ENCODE measurements around the gene EPHA7.

The EPHA7 gene

DNA sequence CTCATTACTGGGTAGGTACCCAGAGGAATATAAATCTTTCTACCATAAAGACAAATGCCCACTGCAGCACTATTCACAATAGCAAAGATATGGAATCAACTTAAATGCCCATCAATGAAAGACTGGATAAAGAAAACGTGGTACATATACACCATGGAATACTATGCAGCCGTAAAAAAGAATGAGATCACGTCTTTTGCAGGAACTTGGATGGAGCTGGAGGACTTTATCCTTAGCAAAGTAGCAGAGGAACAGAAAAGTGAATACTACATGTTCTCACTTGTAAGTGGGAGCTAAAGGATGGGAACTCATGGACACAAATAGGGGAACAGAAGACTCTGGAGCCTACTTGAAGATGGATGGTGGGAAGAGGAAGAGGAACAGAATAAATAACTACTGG, 119.7 kb downstream of the EPHA7 start:
- Histone ChIP-seq H3K4me2 (ENCODE audit: low read length) (no peak overlapping the region), H3K9me3 (ENCODE audit: insufficient read depth, low read length) (no peaks in the 10 kb centered on the region), H3K27ac (ENCODE audit: low read length) (no peak overlapping the region), H3K4me1 (ENCODE audit: low read length) (no peaks in the 10 kb centered on the region), H2AFZ (ENCODE audit: low read depth, low read length) (no peak overlapping the region), H3K4me3 (ENCODE audit: low read length) (no peak overlapping the region), H3K27me3 (ENCODE audit: low read depth, low read length) (no peaks in the 10 kb centered on the region), H3K79me2 (ENCODE audit: low read length) (no peaks in the 10 kb centered on the region), H3K9ac (ENCODE audit: low read length) (no peak overlapping the region), H4K20me1 (ENCODE audit: insufficient read depth, low read length) (no peaks in the 10 kb centered on the region), H3K36me3 (replicated peaks; ENCODE audit: low read depth, low read length) (no peaks in the 10 kb centered on the region)
- TF ChIP-seq, protein P1, sequence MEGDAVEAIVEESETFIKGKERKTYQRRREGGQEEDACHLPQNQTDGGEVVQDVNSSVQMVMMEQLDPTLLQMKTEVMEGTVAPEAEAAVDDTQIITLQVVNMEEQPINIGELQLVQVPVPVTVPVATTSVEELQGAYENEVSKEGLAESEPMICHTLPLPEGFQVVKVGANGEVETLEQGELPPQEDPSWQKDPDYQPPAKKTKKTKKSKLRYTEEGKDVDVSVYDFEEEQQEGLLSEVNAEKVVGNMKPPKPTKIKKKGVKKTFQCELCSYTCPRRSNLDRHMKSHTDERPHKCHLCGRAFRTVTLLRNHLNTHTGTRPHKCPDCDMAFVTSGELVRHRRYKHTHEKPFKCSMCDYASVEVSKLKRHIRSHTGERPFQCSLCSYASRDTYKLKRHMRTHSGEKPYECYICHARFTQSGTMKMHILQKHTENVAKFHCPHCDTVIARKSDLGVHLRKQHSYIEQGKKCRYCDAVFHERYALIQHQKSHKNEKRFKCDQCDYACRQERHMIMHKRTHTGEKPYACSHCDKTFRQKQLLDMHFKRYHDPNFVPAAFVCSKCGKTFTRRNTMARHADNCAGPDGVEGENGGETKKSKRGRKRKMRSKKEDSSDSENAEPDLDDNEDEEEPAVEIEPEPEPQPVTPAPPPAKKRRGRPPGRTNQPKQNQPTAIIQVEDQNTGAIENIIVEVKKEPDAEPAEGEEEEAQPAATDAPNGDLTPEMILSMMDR (IDR thresholded peaks at IDR 0.05; ENCODE audit: low read depth, low read length) = no peak
- TF ChIP-seq EZH2phosphoT487 (IDR thresholded peaks at IDR 0.05; ENCODE audit: low read depth) = no peak

DNA sequence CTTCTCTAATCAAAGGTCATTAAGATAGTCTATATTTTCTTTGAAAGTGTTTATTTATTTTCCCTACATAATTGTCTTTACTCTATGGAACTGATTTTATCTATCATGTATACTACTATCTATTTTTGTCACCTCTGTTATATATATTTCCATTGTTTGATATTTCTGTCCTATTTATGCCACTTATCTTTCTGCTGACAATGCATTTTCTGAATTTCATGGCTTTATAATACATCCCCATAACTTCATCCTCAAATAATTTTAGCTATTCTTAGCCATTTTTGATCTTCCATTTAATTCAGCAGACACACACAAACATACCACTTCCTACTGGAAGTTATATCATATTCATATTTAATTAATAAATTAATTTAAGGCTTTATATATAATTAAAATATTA, 123.7 kb downstream of the EPHA7 start:
- Histone ChIP-seq H2AFZ (ENCODE audit: low read depth, low read length) (no peak overlapping the region), H4K20me1 (ENCODE audit: insufficient read depth, low read length) (no peaks in the 10 kb centered on the region), H3K4me2 (ENCODE audit: low read length) (no peak overlapping the region), H3K36me3 (replicated peaks; ENCODE audit: low read depth, low read length) (no peaks in the 10 kb centered on the region), H3K4me1 (ENCODE audit: low read length) (no peaks in the 10 kb centered on the region), H3K9me3 (ENCODE audit: insufficient read depth, low read length) (no peaks in the 10 kb centered on the region), H3K4me3 (ENCODE audit: low read length) (no peak overlapping the region), H3K79me2 (ENCODE audit: low read length) (no peaks in the 10 kb centered on the region), H3K27me3 (ENCODE audit: low read depth, low read length) (no peaks in the 10 kb centered on the region), H3K9ac (ENCODE audit: low read length) (no peak overlapping the region), H3K27ac (ENCODE audit: low read length) (no peak overlapping the region)
- TF ChIP-seq EZH2phosphoT487 (IDR thresholded peaks at IDR 0.05; ENCODE audit: low read depth) = no peak
- TF ChIP-seq, protein P1 (IDR thresholded peaks at IDR 0.05; ENCODE audit: low read depth, low read length) = no peak

DNA sequence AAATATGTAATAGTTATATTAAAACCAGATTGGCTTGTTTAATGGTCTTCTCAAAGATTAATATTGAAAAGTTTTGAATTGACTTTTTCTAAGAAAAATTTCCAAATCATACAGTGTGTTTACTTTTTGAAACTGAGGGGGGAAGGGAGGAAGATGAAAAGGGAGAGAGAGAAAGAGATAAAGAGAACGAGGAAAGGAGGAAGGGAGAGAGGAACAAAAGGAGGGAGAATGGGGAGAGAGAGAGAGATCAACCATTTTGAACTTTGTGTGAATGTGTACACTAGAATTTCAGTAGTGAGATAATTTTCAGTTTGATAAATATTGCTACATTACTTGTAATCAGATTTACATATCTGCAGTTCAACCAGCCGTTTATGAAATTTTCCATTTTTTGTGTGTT, 124.5 kb downstream of the EPHA7 start:
- Histone ChIP-seq H3K4me1 (ENCODE audit: low read length) (no peaks in the 10 kb centered on the region), H3K79me2 (ENCODE audit: low read length) (no peaks in the 10 kb centered on the region), H4K20me1 (ENCODE audit: insufficient read depth, low read length) (no peaks in the 10 kb centered on the region), H3K4me3 (ENCODE audit: low read length) (no peak overlapping the region), H3K27me3 (ENCODE audit: low read depth, low read length) (no peaks in the 10 kb centered on the region), H3K9me3 (ENCODE audit: insufficient read depth, low read length) (no peaks in the 10 kb centered on the region), H3K9ac (ENCODE audit: low read length) (no peak overlapping the region), H2AFZ (ENCODE audit: low read depth, low read length) (no peak overlapping the region), H3K4me2 (ENCODE audit: low read length) (no peak overlapping the region), H3K36me3 (replicated peaks; ENCODE audit: low read depth, low read length) (no peaks in the 10 kb centered on the region), H3K27ac (ENCODE audit: low read length) (no peak overlapping the region)
- TF ChIP-seq, protein P1 (IDR thresholded peaks at IDR 0.05; ENCODE audit: low read depth, low read length) = no peak
- no peak for TF ChIP-seq EZH2phosphoT487 (IDR thresholded peaks at IDR 0.05; ENCODE audit: low read depth)

DNA sequence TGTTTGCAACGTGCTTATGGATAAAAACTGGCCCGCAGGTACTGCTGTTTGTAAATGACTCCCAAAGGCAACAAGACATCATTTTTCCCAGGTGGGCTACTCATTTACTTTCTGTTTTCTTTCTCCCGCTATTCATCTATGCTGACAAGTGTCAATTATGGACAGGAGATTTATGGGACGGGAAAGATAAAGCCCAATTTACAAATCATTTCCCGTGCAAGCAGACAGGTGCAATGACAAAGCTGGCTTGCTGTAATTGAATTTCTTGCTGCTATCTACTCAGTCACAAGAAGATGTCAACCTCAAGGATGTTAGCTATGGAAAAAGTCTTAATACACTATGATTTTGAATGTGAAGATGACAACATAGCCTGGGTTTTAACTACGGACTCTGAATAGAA, 125.5 kb downstream of the EPHA7 start:
- no peaks in the 10 kb centered on the region for H3K27me3 ChIP-seq (ENCODE audit: low read depth, low read length)
- H3K4me1 ChIP-seq (ENCODE audit: low read length) = no peaks in the 10 kb centered on the region
- H2AFZ ChIP-seq (ENCODE audit: low read depth, low read length) = no peak overlapping the region
- H3K4me3 ChIP-seq (ENCODE audit: low read length) = no peak overlapping the region
- H3K9me3 ChIP-seq (ENCODE audit: insufficient read depth, low read length) = no peaks in the 10 kb centered on the region
- H3K27ac ChIP-seq (ENCODE audit: low read length) = no peak overlapping the region
- no peaks in the 10 kb centered on the region for H3K79me2 ChIP-seq (ENCODE audit: low read length)
- H3K36me3 ChIP-seq (replicated peaks; ENCODE audit: low read depth, low read length) = no peaks in the 10 kb centered on the region
- TF ChIP-seq EZH2phosphoT487 (IDR thresholded peaks at IDR 0.05; ENCODE audit: low read depth) = no peak
- TF ChIP-seq, protein P1 (IDR thresholded peaks at IDR 0.05; ENCODE audit: low read depth, low read length) = no peak
- no peaks in the 10 kb centered on the region for H4K20me1 ChIP-seq (ENCODE audit: insufficient read depth, low read length)
- no peak overlapping the region for H3K9ac ChIP-seq (ENCODE audit: low read length)
- H3K4me2 ChIP-seq (ENCODE audit: low read length) = no peak overlapping the region

All from OCI-LY3 (cell line).